Measurements from ENCODE around the gene CFAP46.

GRCh38 chr10:132967540-132967939 lies 25.2 kb upstream of the CFAP46 start:
- TF ChIP-seq YY1 (IDR thresholded peaks at IDR 0.05; ENCODE audit: insufficient read depth, insufficient read length), result no peak
- no peak for TF ChIP-seq ZNF274 (IDR thresholded peaks at IDR 0.05; ENCODE audit: low read depth, low read length)
- no peak for TF ChIP-seq SUZ12 (IDR thresholded peaks at IDR 0.05; ENCODE audit: extremely low read depth, insufficient read depth, insufficient read length)
